Measurements from ENCODE around the gene ST3GAL3. TPM values are rescaled to one million over a fixed set of nuclear protein-coding genes. Genes with fewer than 3 reads are reported as not detected.

Gene ST3GAL3, protein sequence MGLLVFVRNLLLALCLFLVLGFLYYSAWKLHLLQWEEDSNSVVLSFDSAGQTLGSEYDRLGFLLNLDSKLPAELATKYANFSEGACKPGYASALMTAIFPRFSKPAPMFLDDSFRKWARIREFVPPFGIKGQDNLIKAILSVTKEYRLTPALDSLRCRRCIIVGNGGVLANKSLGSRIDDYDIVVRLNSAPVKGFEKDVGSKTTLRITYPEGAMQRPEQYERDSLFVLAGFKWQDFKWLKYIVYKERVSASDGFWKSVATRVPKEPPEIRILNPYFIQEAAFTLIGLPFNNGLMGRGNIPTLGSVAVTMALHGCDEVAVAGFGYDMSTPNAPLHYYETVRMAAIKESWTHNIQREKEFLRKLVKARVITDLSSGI
- 11.8 and 16.3 TPM in 2 replicates for total RNA-seq
- polyA plus RNA-seq, result 13.1 and 13.7 TPM in 2 replicates
- polyA plus RNA-seq (2012), result 11.7 and 13.0 TPM in 2 replicates
- polyA minus RNA-seq (ENCODE audit: low replicate concordance), result 53.2 and 73.3 TPM in 2 replicates

DNA sequence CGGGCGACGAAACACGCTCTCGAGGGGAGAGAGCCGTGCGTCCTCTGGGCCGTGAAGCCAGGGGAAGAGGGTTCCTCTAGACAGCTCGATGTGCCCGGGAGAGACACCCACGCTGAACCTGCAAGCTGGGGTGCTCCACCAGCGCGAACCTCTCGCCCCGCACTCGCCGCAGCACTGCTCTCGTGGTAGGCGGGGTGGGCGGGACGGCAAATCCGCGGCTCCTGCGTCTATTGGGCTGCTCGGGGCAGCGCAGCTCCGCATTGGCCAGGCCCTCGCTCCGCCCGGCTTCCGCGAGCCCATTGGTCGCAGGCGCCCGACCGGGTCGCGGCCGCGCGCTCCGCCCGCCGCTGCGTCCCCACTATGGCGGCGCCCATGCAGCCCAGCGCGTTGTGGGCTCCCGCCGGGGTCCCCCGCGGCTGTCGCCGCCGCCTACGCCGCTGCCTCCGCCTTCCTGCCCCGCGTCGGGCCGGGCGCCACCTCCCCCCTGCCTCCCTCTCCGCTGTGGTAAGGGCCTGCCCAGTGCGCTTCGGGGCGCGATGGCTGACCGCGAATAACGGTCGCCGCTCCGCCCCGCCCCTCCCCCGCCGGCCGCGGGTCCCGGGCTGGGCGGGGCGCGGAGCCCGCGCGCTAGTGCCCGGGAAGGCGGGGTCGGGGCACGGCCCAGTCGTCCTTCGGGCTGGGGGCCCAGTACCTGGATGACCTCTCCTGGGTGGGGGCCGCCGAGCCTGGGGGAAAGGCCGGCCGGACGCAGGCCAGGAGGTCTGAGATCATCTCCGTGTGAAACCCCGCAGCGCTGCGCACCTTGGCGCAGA is at the start of gene ST3GAL3:
ST3GAL3 (plus strand) TSS at position 347 of the 812 bp plus-strand sequence. CDS start 28,727 bp downstream, outside the sequence.
- TF ChIP-seq EZH2 (IDR thresholded peaks at IDR 0.05; ENCODE audit: low read length, missing control alignments), result no peak
- TF ChIP-seq, protein P1, sequence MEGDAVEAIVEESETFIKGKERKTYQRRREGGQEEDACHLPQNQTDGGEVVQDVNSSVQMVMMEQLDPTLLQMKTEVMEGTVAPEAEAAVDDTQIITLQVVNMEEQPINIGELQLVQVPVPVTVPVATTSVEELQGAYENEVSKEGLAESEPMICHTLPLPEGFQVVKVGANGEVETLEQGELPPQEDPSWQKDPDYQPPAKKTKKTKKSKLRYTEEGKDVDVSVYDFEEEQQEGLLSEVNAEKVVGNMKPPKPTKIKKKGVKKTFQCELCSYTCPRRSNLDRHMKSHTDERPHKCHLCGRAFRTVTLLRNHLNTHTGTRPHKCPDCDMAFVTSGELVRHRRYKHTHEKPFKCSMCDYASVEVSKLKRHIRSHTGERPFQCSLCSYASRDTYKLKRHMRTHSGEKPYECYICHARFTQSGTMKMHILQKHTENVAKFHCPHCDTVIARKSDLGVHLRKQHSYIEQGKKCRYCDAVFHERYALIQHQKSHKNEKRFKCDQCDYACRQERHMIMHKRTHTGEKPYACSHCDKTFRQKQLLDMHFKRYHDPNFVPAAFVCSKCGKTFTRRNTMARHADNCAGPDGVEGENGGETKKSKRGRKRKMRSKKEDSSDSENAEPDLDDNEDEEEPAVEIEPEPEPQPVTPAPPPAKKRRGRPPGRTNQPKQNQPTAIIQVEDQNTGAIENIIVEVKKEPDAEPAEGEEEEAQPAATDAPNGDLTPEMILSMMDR (conservative IDR thresholded peaks at IDR 0.05 in 1 of 2, IDR thresholded peaks at IDR 0.05 in 1 of 2; ENCODE audit: low read depth in 1 of 2, low read length in 2 of 2), result no peak
- H3K9ac ChIP-seq (ENCODE audit: insufficient read depth, low read length), result peak within 1 kb of the TSS; percentile 83
- H3K4me1 ChIP-seq (ENCODE audit: control insufficient read depth, extremely low read depth, insufficient read depth, low read length), result peaks cover 15% of the 10 kb centered on the region
- peaks cover 8% of the 10 kb centered on the region for H3K36me3 ChIP-seq (ENCODE audit: control insufficient read depth, insufficient read depth, low read length)
- H3K4me2 ChIP-seq (ENCODE audit: extremely low read depth, insufficient read depth, low read length), result peak within 1 kb of the TSS; percentile 97
- H3K79me2 ChIP-seq (ENCODE audit: control insufficient read depth, insufficient read depth, low read length), result peaks cover 26% of the 10 kb centered on the region
- H3K9me3 ChIP-seq (ENCODE audit: control insufficient read depth, insufficient read depth, low read depth, low read length), result no peaks in the 10 kb centered on the region
- no peaks in the 10 kb centered on the region for H3K27me3 ChIP-seq (ENCODE audit: control insufficient read depth, insufficient read depth, low read length)
- DNase-seq (ENCODE audit: low read depth in 2 of 2), result peak; percentile 88 to 92
- peak within 1 kb of the TSS; percentile 68 for H2AFZ ChIP-seq (ENCODE audit: low read length)
- peak within 1 kb of the TSS; percentile 73 to 85 (median 79) for H3K4me3 ChIP-seq (replicated peaks in 1 of 4; ENCODE audit: control extremely low read depth in 1 of 4, insufficient read depth in 1 of 4, low read depth in 3 of 4, low read length in 4 of 4)
- no peaks in the 10 kb centered on the region for H4K20me1 ChIP-seq (ENCODE audit: control insufficient read depth, extremely low read depth, insufficient read depth, low read length)
- peak within 1 kb of the TSS; percentile 86 for H3K27ac ChIP-seq (ENCODE audit: insufficient read depth, low read length)

DNA sequence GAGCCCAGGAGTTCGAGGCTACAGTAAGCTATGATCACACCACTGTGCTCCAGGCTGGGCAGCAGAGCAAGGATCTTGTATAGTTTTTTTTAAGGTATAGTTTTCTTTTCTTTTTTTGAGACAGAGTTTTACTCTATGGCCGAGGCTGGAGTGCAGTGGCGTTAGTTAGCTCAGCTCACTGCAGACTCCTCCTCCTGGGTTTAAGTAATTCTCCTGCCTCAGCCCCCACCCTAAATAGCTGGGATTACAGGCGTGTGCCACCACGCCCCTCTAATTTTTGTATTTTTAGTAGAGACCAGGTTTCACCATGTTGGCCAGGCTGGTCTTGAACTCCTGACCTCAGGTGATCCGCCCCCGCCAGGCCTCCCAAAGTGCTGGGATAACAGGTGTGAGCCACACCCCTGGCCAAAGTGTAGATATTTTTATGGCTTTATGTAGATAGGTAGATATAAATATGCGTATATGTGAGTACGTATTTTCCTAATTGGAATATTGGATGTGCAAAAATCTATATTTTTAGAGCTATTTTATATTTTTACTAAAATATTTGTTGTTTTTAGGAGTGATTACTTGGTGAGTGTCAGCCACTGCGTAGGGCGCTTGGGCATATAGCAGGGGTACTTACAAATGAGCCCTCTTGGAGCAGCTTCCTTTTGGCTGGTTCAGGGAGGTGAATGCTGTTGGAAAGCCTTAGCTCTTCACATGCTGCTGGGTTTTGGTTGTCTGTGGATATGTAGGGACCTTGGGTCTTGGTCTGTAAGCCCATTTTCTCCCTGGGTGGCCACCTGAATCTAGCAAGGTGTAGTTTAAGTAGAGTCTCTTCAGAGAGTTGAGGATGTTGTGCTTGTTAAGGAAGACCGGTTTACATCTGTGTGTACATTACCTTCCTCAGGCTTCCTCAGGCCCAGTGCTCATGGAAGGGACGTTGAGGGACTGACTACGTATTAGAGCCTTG is 47.8 kb upstream of the ST3GAL3 start:
- Histone ChIP-seq H3K79me2 (ENCODE audit: control insufficient read depth, insufficient read depth, low read length) (peaks cover 2% of the 10 kb centered on the region), H3K36me3 (ENCODE audit: control insufficient read depth, insufficient read depth, low read length) (peaks cover 24% of the 10 kb centered on the region), H3K4me3 (replicated peaks in 1 of 4; ENCODE audit: control extremely low read depth in 1 of 4, insufficient read depth in 1 of 4, low read depth in 3 of 4, low read length in 4 of 4) (no peak overlapping the region), H3K9ac (ENCODE audit: insufficient read depth, low read length) (no peak overlapping the region), H3K4me1 (ENCODE audit: control insufficient read depth, extremely low read depth, insufficient read depth, low read length) (no peaks in the 10 kb centered on the region), H3K27me3 (ENCODE audit: control insufficient read depth, insufficient read depth, low read length) (no peaks in the 10 kb centered on the region), H3K27ac (ENCODE audit: insufficient read depth, low read length) (no peak overlapping the region), H3K4me2 (ENCODE audit: extremely low read depth, insufficient read depth, low read length) (no peak overlapping the region), H3K9me3 (ENCODE audit: control insufficient read depth, insufficient read depth, low read depth, low read length) (no peaks in the 10 kb centered on the region), H2AFZ (ENCODE audit: low read length) (no peak overlapping the region), H4K20me1 (ENCODE audit: control insufficient read depth, extremely low read depth, insufficient read depth, low read length) (no peaks in the 10 kb centered on the region)
- no peak for TF ChIP-seq EZH2 (IDR thresholded peaks at IDR 0.05; ENCODE audit: low read length, missing control alignments)
- TF ChIP-seq, protein P1 (conservative IDR thresholded peaks at IDR 0.05 in 1 of 2, IDR thresholded peaks at IDR 0.05 in 1 of 2; ENCODE audit: low read depth in 1 of 2, low read length in 2 of 2), result no peak
- no peak for DNase-seq (ENCODE audit: low read depth in 2 of 2)
